VCaP (cell line): ENCODE results near the gene PLEKHG5.

ENCODE experiments used
- H3K27ac ChIP-seq: fragments of 450-650 bp; 2 replicates; pipeline ENCODE4 v1.5.1; 2017
- TF ChIP-seq, protein P1 (sequence below): fragments of 450-650 bp; conservative IDR thresholded peaks from 2 replicates; pipeline ENCODE4 v1.5.1; 2017; ENCODE audit warnings: mild to moderate bottlenecking, moderate library complexity

PLEKHG5 gene, protein sequence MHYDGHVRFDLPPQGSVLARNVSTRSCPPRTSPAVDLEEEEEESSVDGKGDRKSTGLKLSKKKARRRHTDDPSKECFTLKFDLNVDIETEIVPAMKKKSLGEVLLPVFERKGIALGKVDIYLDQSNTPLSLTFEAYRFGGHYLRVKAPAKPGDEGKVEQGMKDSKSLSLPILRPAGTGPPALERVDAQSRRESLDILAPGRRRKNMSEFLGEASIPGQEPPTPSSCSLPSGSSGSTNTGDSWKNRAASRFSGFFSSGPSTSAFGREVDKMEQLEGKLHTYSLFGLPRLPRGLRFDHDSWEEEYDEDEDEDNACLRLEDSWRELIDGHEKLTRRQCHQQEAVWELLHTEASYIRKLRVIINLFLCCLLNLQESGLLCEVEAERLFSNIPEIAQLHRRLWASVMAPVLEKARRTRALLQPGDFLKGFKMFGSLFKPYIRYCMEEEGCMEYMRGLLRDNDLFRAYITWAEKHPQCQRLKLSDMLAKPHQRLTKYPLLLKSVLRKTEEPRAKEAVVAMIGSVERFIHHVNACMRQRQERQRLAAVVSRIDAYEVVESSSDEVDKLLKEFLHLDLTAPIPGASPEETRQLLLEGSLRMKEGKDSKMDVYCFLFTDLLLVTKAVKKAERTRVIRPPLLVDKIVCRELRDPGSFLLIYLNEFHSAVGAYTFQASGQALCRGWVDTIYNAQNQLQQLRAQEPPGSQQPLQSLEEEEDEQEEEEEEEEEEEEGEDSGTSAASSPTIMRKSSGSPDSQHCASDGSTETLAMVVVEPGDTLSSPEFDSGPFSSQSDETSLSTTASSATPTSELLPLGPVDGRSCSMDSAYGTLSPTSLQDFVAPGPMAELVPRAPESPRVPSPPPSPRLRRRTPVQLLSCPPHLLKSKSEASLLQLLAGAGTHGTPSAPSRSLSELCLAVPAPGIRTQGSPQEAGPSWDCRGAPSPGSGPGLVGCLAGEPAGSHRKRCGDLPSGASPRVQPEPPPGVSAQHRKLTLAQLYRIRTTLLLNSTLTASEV

DNA sequence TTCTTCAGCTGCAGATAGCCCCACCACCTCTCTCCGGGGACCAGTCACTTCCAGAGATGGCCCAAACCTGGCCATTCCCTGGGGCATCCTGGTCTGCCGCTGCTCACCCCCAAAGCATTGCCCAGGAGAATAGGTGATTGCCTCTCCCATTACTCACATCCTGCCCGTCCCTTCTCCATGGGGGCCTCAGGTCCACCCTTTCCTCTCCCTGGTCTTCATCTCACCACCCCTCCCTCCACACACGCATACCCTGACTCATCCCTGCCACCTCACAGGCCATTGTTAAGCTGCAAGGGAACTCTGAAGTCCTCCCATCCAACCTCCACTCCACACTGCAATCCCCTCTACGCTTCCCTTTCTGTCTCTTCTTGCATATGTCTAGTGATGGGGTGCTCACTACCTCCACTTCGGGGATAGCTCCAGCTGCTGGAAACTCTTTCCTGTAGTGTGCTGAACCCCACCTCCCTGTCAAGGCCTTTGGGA is at the start of gene PLEKHG5:
TSS of gene PLEKHG5 (minus strand) at position 188 of the 483 bp plus-strand sequence. CDS start 14,096 bp downstream, outside the sequence.
- H3K27ac ChIP-seq = peak within 1 kb of the TSS; percentile 87

DNA sequence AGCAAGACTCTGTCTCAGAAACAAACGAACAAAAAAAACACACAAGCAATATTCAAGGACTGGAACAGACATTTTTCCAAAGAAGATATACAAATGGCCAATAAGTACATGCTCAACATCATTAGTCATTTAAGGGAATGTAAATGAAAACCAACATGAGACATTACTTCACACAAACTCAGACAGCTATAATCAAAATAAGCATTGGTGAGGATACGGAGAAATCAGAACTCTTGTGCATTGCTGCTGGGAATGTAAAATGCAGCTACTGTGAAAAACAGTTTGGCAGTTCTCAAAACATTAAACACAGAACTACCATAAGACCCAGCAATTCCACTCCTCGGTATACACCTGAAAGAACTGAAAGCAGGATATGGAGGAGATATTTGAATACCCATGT is 47.5 kb upstream of the PLEKHG5 start:
- TF ChIP-seq, protein P1, sequence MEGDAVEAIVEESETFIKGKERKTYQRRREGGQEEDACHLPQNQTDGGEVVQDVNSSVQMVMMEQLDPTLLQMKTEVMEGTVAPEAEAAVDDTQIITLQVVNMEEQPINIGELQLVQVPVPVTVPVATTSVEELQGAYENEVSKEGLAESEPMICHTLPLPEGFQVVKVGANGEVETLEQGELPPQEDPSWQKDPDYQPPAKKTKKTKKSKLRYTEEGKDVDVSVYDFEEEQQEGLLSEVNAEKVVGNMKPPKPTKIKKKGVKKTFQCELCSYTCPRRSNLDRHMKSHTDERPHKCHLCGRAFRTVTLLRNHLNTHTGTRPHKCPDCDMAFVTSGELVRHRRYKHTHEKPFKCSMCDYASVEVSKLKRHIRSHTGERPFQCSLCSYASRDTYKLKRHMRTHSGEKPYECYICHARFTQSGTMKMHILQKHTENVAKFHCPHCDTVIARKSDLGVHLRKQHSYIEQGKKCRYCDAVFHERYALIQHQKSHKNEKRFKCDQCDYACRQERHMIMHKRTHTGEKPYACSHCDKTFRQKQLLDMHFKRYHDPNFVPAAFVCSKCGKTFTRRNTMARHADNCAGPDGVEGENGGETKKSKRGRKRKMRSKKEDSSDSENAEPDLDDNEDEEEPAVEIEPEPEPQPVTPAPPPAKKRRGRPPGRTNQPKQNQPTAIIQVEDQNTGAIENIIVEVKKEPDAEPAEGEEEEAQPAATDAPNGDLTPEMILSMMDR = no peak
- H3K27ac ChIP-seq = no peak overlapping the region

More for the DNA sequence above, at the start of gene PLEKHG5:
- TF ChIP-seq, protein P1 = no peak

DNA sequence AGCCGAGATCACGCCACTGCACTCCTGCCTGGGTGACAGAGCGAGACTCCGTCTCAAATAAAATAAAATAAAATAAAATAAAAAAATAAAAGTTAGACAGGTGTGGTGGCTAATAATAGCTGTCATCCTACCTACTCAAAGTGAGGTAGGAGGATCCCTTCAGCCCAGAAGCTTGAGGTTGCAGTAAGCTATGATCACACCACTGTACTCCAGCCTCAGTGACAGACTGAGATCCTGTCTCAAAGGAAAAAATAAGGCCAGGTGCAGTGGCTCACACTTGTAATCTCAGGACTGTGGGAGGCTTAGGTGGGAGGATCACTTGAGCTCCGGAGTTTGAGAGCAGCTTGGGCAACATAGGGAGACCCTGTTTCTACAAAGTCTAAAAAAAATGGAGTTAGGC is 44.8 kb upstream of the PLEKHG5 start:
- H3K27ac ChIP-seq = no peak overlapping the region
- TF ChIP-seq, protein P1 = no peak

DNA sequence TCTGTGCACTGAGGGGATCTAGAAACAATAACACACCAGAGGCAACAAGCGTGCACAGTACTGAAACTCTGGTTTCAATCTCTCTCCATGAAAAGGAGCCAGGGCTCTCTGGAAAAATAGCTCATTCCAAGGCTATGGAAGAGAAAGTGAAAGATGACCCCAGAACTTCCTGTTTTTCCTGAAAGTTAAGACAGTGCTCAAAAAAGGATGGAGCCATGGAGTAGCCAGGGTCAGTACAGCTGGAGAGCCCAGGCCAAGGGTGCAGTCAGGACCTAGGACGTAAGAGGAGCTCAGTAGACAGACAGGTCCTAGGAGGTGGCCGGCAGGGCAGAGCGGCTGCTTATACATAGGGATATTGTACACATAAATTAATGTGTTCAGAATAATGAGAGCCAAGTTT is 43.7 kb upstream of the PLEKHG5 start:
- no peak overlapping the region for H3K27ac ChIP-seq
- TF ChIP-seq, protein P1 = no peak

DNA sequence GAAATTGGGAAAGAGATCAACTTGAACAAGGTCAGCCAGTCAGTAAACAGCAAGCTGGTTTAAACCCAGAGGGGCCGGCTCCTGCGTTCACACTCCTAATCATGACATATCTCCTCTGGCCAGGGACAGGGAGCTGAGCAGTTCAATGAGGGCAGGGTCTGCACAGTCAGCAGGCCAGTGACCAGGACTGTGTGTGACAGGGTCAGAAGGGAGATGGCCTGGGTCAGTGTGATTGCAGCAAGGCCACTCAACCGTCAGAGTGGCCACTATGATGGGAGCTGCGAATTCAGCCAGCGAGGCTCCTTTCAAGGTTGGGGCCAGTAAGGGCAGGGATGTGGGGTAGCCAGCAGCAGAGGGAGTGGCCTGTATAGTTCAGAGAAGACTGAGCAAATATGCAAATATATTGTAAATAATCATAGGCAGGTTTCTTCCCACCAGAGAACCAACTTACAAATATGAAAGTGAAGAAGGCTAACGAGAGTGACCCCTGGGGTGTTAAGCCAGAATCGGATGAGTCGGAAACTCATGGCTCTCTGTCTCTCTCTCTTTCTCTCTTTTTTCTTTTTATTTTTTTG is 42.9 kb upstream of the PLEKHG5 start:
- no peak overlapping the region for H3K27ac ChIP-seq
- TF ChIP-seq, protein P1 = no peak

DNA sequence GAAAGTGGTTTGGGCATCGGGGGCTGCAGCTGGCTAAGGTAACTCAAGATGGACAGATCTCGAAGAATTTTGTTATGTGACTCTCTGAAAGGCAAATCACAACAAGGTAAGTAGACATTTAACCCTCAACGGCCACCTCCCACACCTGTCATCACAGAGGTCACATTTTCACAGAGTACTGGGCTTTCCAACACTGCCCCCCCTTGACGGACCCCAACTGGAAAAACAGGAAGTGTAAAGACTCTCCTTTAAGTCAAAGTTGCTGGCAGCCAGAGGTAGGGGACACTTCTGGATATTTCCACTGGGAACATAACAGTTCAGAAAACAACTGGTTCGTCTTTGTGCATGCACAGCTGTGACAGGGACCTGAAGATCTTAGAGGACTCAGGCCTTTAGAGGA is 40.5 kb upstream of the PLEKHG5 start:
- no peak overlapping the region for H3K27ac ChIP-seq
- TF ChIP-seq, protein P1 = no peak
